Sigmoid colon (tissue), 4 donors: ENCODE data around the gene RMDN2.

Experiments
- EP300 ChIP-seq, 4 donors: sonication (generic); formaldehyde crosslinking; IDR thresholded peaks; one replicate each; pipeline ENCODE4 v1.6.1; 2017; ENCODE audit warnings: antibody characterized with exemption in 4 of 4
- POLR2A ChIP-seq, 2 donors: fragments of 450-650 bp; IDR thresholded peaks; one replicate each; pipeline ENCODE4 v1.6.1; 2016; ENCODE audit warnings: antibody characterized with exemption in 2 of 2, mild to moderate bottlenecking in 2 of 2, moderate library complexity in 2 of 2
- POLR2AphosphoS5 ChIP-seq, 4 donors: sonication (generic); formaldehyde crosslinking; IDR thresholded peaks; one replicate each; pipeline ENCODE4 v1.6.1; 2017; ENCODE audit warnings: antibody characterized with exemption in 4 of 4
- TF ChIP-seq, protein P1 (sequence below), 4 experiments: fragments of 450-650 bp in 3 of 4; fragments of 200-600 bp in 1 of 4; IDR thresholded peaks; one replicate each; pipeline ENCODE4 v1.5.1; 2016 to 2019; ENCODE audit warnings: antibody characterized with exemption in 4 of 4, mild to moderate bottlenecking in 3 of 4, moderate library complexity in 2 of 4

DNA sequence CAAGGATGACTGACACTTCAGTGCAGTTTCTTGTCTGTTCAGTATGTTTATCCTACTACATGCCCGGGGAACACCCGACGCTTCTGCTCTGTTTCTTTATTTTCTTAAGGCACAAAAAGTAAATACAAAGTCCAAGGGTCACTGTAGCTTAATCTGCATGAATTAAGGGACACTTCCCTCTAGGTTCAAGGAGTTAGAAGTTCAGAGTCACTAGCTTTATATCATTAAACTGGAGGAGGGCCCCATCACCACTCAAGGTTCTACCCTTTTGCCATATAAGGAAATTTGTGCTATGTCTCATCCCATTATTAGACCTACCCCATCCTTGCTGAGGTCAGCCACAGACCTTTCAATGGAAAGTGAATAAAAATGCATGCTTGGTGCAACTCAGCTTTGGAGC, 27.6 kb upstream of the RMDN2 start:
- TF ChIP-seq POLR2A (IDR thresholded peaks at IDR 0.05) (no peak), POLR2AphosphoS5 (IDR thresholded peaks at IDR 0.05) (no peak), EP300 (IDR thresholded peaks at IDR 0.05) (no peak)
- TF ChIP-seq, protein P1, sequence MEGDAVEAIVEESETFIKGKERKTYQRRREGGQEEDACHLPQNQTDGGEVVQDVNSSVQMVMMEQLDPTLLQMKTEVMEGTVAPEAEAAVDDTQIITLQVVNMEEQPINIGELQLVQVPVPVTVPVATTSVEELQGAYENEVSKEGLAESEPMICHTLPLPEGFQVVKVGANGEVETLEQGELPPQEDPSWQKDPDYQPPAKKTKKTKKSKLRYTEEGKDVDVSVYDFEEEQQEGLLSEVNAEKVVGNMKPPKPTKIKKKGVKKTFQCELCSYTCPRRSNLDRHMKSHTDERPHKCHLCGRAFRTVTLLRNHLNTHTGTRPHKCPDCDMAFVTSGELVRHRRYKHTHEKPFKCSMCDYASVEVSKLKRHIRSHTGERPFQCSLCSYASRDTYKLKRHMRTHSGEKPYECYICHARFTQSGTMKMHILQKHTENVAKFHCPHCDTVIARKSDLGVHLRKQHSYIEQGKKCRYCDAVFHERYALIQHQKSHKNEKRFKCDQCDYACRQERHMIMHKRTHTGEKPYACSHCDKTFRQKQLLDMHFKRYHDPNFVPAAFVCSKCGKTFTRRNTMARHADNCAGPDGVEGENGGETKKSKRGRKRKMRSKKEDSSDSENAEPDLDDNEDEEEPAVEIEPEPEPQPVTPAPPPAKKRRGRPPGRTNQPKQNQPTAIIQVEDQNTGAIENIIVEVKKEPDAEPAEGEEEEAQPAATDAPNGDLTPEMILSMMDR (IDR thresholded peaks at IDR 0.05): no peak
